ENCODE data around the gene GPD2.

Gene GPD2

DNA sequence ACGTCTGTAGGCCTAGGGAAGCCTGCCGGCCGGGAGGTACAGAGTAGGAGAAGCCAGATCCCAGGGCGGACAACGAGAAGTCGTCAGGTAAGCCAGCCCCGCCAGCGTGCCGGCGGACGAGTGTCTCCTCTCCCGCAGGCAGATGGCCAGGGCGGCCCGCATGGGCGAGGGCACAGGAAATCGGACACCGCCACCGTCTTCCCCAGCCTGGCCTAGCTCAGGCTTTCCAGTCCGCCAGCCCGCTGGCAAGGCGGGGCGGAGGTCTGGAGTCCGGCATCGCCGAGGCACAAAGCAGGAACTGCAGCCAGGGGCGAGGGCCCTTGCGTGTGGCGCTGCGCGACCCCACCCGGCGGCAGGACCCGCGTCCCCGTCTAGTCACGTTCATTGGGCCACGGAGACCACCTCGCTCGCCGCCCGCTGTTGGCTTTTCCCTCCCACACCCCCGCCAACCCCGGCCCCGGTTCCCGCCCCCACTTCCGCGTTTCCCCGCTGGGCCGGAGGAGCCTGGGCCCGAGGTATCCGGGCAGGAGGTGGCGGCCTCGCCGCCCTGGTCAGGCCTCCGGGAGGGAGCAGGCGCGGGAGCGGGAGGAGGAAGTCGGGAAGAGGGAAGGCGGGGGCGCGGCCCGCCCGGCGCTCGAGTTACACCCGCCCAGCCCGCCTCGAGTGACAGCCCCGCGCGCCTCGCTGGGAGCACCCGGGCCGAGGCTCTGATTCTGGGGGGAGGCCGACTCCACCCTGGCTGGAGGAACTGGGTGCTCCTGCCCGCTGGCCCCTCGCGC lies at the start of gene GPD2:
Gene GPD2 (plus strand): TSS at position 662 of the 779 bp plus-strand sequence. CDS start 39,727 bp downstream, outside the sequence.
- DNase-seq (ENCODE audit: low spot score) = peak; percentile 66

- no peak for DNase-seq (ENCODE audit: low spot score)
Observed at GRCh38 chr2:156394033-156394741, 42.0 kb upstream of the GPD2 start.

DNA sequence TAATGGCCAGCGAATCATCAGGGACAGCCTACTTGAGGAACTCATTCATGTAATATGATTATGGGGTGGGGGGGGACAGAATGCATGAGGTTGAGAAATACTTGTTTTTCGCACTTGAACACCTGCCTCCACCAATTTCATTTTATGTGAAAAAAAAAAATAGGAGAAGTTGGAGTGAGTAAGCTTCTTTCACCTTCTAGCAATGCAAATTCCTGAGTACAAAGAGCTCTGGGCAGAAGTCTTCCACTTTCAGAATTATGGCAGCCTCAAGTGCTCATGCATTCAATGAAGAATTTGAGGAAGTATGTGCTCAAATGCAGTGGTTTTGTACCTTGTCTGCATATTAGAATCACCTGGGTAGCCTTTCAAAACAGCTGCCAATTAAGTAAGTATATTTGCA lies 40.1 kb upstream of the GPD2 start:
- no peak for DNase-seq (ENCODE audit: low spot score)

DNA sequence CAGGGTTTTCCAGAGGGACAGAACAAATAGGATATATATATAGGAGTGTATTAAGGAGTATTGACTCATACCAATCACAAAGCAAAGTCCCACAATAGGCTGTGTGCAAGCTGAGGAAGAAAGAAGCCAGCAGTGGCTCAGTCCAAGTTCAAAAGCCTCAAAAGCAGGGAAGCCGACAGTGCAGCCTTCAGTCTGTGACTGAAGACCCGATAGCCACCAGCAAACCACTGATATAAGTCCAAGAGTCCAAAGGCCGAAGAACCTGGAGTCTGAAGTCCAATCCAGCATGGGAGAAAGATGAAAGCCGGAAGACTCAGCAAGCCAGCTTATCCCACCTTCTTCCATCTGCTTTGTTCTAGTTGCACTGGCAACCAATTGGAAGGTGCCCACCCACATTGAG lies 39.0 kb upstream of the GPD2 start:
- no peak for DNase-seq (ENCODE audit: low spot score)

DNA sequence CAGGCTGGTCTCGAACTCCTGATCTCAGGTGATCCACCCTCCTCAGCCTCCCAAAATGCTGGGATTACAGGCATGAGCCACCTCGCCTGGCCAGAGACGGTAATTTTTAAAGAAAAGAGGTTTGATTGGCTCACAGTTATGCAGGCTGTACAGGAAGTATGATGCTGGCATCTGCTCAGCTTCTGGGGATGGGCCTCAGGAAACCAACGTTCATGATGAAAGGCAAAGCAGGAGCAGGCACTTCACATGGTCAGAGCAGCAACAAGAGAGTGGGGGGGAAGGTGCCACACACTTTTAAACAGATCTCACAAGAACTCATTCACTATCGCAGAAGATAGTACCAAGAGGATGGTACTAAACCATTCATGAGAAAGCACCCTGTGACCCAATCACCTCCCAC lies 38.0 kb upstream of the GPD2 start:
- no peak for DNase-seq (ENCODE audit: low spot score)

DNA sequence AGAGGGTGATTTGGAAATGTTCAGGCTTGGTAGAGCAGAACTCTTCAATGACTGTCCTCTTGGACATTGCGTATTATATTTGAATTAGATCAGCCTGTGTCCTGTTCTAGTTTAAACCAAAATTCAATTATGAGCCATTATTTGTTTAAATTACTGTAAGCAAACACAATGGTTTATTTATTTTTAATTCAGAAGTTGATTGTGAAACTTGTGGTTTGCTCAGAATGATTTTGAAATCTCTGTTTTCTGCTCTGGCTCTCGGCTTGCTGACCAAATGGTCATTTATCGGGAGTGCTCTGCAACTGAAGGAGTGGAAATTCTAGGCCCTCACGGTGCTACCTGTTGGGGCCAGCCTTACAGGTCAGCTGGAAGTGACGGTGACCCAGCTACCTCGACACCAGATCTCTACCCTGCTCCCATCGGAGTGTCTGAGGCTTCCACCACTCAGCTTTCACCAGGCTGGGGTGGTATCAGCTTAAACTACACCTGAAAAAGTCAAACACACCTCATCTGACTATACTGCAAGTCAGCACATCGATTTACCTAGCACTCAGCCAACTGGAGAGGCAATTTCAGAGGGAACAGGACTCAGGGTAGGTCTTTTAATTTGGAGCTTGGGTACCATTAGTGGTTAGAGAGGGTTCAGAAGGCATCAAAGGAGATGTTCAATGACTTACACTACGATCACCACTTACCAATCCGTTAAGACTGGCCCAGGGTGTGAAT lies 36.8 kb upstream of the GPD2 start:
- DNase-seq (ENCODE audit: low spot score) = no peak

- no peak for DNase-seq (ENCODE audit: low spot score)
Observed at GRCh38 chr2:156399950-156400705, 36.1 kb upstream of the GPD2 start.

DNA sequence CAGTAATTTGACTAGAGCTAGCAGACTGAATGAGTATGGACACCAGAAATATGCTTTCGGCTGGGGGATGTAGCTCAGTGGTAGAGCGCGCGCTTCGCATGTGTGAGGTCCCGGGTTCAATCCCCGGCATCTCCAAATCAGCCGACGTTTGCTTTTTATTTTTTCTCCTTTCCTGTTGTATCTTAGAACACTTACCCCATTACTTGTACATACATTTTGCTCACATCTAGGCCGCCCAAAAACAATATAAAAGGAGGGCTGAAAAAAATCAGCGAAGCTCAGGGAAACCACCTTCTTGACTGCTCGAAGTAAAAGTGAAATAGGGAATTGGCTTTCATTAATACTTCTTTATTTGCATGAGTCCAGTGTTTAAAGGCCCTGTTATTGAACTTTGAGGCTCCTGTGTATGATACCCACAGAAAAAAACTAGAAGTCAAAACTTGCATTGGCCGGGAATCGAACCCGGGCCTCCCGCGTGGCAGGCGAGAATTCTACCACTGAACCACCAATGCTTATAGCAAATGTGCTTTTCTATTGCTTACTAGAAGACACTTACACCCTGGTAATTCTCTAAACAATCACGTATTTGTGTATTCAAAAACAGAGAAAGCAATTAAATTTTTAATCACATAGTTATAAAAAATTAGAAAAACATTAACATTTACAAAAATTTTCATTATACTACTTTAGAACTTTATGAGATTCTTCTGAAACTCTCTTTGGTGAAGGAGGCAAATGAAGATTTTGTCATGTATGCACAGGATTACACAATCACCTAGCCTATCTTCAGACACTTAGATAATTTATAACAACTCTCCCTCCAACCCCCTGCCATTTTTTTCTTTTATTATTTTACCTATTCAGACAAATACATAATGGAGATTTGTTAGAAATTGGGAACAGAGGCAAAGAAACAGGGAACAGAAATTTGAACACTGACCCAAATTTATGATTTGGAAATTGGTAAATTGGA lies 35.2 kb upstream of the GPD2 start:
- DNase-seq (ENCODE audit: low spot score) = peak; percentile 81

GRCh38 chr2:156401861-156402260 lies 34.3 kb upstream of the GPD2 start:
- no peak for DNase-seq (ENCODE audit: low spot score)

DNA sequence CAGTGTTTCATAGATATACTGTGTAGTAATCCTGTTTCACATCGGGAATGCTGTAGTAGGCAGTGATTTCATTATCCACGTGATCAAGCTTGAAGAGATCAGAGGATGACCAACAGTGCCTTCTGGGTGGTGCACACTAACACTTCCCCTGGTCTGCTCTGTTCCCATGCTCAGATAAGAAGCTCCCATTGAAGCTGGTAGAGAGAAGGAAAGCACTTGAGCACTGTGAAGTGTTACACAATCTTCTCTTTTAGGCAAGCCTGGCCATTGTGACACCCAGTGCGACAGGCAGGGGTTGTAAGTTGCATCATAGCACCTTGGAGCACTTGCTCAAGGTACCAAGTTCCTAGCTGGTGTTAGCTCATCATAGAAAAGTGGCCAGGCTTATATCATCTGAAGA lies 30.6 kb upstream of the GPD2 start:
- no peak for DNase-seq (ENCODE audit: low spot score)

DNA sequence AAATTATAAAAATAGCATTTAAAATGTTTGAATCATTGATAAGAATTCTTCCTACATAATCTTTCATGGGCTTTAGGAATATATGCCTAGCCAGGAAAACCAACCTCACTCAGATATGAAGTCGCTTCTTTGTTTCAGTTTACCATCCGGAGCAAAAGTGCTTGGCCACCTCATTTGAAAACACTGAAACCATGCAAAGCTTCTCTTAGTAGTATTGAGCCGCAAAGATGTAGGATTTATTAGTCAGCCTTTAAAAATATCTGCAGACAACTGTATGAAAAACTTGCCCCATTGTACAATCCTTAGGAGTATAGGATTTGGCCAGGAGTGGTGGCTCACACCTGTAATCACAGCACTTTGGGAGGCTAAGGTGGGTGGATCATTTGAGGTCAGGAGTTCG lies 24.3 kb upstream of the GPD2 start:
- DNase-seq (ENCODE audit: low spot score) = no peak

- DNase-seq (ENCODE audit: low spot score) = no peak
Observed at GRCh38 chr2:156421851-156422250, 14.3 kb upstream of the GPD2 start.

DNA sequence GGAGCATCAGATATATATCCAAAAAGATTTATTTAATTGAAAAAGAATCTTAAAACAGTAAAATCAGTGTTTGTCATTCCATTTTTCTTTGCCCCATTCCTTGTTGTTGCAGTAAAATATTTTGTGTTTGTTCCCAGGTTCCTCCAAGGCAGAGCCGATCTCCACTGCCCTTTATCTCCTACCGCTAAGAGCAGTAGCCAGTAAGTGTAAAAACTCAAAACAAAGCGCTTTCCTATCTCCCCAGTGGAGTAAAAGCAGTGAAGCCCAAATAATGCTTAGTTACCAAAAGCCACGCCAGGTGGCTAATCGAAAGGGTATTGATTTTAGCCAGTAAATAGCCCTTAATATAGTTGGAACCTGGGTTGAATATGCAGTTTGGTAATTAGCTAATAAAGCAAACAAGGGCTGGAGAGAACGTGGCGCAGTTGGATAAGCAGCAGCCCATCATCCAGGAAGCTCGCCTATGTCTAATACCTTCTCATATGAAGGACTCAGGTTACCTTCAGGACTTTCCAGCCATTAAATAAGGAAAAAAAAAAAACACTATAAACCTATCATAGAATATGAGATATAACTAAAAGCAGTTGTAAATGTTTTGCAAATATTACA lies 12.4 kb upstream of the GPD2 start:
- no peak for DNase-seq (ENCODE audit: low spot score)

- no peak for DNase-seq (ENCODE audit: low spot score)
Observed at GRCh38 chr2:156427074-156427473, 9.1 kb upstream of the GPD2 start.

GRCh38 chr2:156429211-156429610 lies 7.0 kb upstream of the GPD2 start:
- DNase-seq (ENCODE audit: low spot score) = no peak

DNA sequence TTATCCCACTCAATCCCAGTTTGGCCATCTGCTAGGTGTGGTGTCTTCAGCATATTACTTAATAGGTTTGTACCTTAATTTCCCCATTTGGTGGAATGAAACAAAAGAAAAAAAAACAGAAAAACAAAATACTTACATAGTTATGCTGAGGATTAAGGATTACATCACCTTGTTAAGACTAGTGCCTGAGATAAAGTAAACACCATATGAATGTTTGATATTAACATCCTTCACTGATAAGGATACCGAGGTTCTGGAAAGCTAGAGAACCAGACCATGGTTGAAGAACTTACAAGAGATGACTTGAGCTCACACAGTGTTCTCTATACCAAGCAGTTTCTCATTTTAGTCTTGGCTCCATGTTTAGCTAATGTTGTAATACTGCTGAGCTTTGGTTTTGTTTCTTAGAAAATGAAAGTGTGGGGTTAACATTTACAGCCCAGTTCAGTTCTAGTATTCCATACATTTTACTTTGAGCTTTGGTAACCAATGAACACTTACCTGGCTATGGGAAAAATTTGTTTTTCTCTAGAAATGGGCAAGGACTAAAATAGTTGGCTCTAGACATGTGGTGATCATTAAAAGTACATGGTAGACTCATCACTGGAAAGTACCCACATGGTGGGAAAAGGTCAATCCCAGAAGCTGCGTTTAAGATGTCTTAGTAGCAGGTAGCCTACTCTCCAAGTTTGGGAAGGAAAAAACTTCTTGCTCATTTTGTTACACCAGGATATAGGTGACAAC lies 5.8 kb upstream of the GPD2 start:
- no peak for DNase-seq (ENCODE audit: low spot score)

- DNase-seq (ENCODE audit: low spot score) = no peak
Observed at GRCh38 chr2:156430980-156431358, 5.2 kb upstream of the GPD2 start.

DNA sequence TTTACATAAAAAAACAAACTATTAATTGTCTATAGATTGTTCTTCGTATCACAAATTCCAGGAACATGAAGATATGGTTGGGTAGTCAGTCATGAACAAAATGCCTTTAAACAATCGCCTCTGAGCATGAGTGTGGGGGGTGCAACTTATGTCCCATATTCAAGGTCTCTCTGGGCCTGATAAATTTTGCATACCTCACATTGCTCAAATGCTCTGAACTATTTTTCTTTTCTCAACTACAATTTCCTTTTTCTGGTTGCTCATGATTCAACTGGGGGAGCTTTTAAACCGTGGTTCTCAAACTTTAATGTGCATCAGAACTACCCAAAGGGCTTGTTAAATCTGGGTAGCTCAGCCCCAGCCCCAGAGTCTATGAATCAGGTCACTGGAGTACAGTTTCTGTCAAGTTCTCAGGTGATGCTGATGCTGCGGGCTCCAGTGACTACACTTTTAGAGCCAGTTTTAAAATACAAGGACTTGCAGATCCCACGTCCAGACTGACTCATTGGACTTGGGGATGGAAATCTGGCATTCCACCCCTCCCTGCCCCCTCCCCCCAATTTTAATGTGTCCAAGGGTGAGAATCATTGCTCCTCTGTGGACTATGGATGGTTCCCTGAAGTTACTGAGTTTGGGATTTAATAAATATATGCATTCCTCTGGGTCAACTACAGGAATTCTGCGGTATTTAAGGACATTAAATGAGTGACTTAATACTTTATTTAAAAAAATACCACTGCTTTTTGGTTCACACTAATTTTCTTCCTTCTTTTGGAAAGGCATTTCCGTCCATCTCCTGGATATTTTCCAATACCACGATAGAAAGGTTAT lies 1.5 kb upstream of the GPD2 start:
- no peak for DNase-seq (ENCODE audit: low spot score)

DNA sequence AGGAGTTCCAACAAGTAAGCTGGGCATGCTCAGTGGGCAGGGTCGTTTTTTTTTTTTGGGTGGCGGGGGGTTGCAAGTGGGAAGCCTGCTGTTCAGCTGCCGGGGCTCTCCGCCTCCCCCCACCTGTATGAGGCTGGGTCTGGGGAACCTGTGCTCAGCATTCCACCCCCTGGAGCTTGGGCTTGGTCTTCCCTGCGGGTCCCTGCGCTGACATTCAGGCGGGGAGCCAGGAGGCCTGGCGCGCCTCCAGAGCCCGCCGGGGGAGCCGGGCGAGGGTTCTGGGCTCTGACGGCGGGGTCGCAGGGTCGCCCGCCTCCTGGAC lies 822 bp upstream of the GPD2 start:
- DNase-seq (ENCODE audit: low spot score) = no peak
